ENCODE measurements around the gene SCN10A.

DNA sequence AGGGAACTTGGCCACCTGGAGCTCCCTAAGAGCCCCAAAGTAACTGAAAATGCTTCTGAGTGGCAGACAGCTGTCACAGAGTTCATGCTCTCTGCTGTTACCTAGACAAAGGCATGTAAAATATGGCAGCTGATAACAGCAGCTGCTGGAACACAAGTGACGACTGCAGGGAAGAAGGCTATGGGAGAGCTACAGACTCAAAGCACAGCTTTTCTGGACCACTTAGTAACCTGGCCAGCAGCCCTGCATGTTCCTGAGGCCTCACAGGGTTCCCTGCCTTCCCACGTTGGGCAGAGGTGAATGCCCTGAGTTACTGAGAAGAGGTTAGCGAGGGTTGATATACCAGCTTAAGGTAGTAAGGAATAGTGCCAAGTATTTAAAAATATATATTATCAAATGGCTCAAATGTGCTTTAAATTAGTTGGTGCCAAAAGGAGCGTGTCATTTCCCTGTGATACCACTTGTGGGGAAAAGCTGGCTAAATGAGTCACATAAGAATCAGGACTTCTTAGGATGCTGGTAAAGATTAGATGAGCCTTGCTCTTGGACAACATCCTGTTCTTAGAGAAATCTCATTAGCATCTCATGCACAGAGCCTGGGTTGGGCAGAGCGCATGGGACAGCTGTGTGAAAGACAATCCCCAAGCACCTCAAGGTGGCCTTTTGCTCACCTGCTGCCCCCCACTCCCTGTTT lies 90.1 kb downstream of the SCN10A start:
- TF ChIP-seq TCF7L2 (IDR thresholded peaks at IDR 0.05; ENCODE audit: low read depth, low read length) (no peak), HOXA7 (CRISPR knock-in tag; IDR thresholded peaks at IDR 0.05) (no peak), FOSL2 (CRISPR knock-in tag; IDR thresholded peaks at IDR 0.05) (no peak), ZNF354B (CRISPR knock-in tag; IDR thresholded peaks at IDR 0.05) (no peak), ZSCAN21 (CRISPR knock-in tag; IDR thresholded peaks at IDR 0.05; ENCODE audit: borderline replicate concordance) (no peak), AKAP8 (CRISPR knock-in tag; IDR thresholded peaks at IDR 0.05) (no peak), HNRNPK (IDR thresholded peaks at IDR 0.05; ENCODE audit: low read depth, low read length, poor library complexity, severe bottlenecking) (no peak), ZNF431 (CRISPR knock-in tag; IDR thresholded peaks at IDR 0.05; ENCODE audit: borderline replicate concordance, low read depth) (no peak)
- TF ChIP-seq, protein P1, sequence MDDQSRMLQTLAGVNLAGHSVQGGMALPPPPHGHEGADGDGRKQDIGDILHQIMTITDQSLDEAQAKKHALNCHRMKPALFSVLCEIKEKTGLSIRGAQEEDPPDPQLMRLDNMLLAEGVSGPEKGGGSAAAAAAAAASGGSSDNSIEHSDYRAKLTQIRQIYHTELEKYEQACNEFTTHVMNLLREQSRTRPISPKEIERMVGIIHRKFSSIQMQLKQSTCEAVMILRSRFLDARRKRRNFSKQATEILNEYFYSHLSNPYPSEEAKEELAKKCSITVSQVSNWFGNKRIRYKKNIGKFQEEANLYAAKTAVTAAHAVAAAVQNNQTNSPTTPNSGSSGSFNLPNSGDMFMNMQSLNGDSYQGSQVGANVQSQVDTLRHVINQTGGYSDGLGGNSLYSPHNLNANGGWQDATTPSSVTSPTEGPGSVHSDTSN (CRISPR knock-in tag; IDR thresholded peaks at IDR 0.05; ENCODE audit: borderline replicate concordance) = no peak

Data from HepG2 (cell line).